GM12878 (cell line): Measurements from ENCODE around the gene STK32B. TPM values are rescaled to one million over a fixed set of nuclear protein-coding genes. Genes with fewer than 3 reads are reported as not detected.

Experiments used
- ATAC-seq: fragments of 200-7000 bp; cut with Tn5 transposase; 3 replicates; pipeline ENCODE4 v1.9.1; 2020; ENCODE audit warnings: mild to moderate bottlenecking, moderate library complexity
- BruUV-seq: library from RNA; stranded (reverse); fragments of 400-500 nt; replicated peaks from 2 replicates; lab custom pipeline; 2021; lab: Mats Ljungman, UMichigan
- CTCF ChIA-PET: fragments of 300-600 bp; sonication (Branson Sonifier 250); formaldehyde crosslinking; extraction: SDS; loops from one replicate; lab custom pipeline; 2021; ENCODE audit warnings: inconsistent platforms; lab: Yijun Ruan, JAX
- POLR2A ChIA-PET: fragments of 350-600 bp; formaldehyde crosslinking; extraction: SDS; loops from one replicate; lab custom pipeline; 2021; ENCODE audit warnings: inconsistent platforms; lab: Charles Lee
- RAD21 ChIA-PET: fragments of 300-600 bp; sonication (Branson Sonifier 250); formaldehyde crosslinking; loops from one replicate; lab custom pipeline; 2023; ENCODE audit warnings: antibody characterized with exemption; ENCODE audit not compliant: unreplicated experiment; lab: Charles Lee
- SMC1A ChIA-PET: fragments of 300-600 bp; sonication (Branson Sonifier 250); formaldehyde crosslinking; loops from one replicate; lab custom pipeline; 2023; ENCODE audit not compliant: unreplicated experiment, uncharacterized antibody; lab: Charles Lee
- DNase-seq: peaks from one replicate; pipeline ENCODE4 v3.0.0-alpha.2; 2011; ENCODE audit warnings: low read depth, low spot score
- FAIRE-seq: peaks from 3 replicates; lab custom pipeline; 2011; peaks lifted over from hg19 to GRCh38; lab: Jason Lieb, UNC
- H2AFZ ChIP-seq: 2 replicates; pipeline ENCODE4 v1.6.0; 2011; ENCODE audit warnings: low read depth, low read length, control low read depth; ENCODE audit not compliant: control insufficient read depth
- H3K27ac ChIP-seq: 2 replicates; pipeline ENCODE4 v1.5.1; 2011; ENCODE audit warnings: control low read depth; ENCODE audit not compliant: control insufficient read depth, insufficient read depth
- H3K27me3 ChIP-seq, 2 experiments: replicated peaks in 1 of 2; 2 replicates each; pipeline versions ENCODE4 v1.6.0 to v1.6.1; 2011; ENCODE audit warnings: low read length in 1 of 2; ENCODE audit not compliant: control insufficient read depth in 2 of 2, insufficient read depth in 2 of 2
- H3K36me3 ChIP-seq, 2 experiments: 2 replicates each; pipeline ENCODE4 v1.5.1; 2011; ENCODE audit warnings: low read length in 1 of 2; ENCODE audit not compliant: control insufficient read depth in 2 of 2, insufficient read depth in 2 of 2
- H3K4me1 ChIP-seq: 2 replicates; pipeline ENCODE4 v1.6.1; 2011; ENCODE audit warnings: mild to moderate bottlenecking, low read length, moderate library complexity, mixed read lengths; ENCODE audit not compliant: control insufficient read depth, insufficient read depth
- H3K4me2 ChIP-seq: 2 replicates; pipeline ENCODE4 v1.6.0; 2011; ENCODE audit warnings: control low read depth; ENCODE audit not compliant: control insufficient read depth, insufficient read depth
- H3K4me3 ChIP-seq: fragments of 200-600 bp; sonication (generic); 2 replicates; pipeline ENCODE4 v1.5.1; 2016
- H3K79me2 ChIP-seq: 2 replicates; pipeline ENCODE4 v1.6.0; 2011; ENCODE audit warnings: low read length; ENCODE audit not compliant: control insufficient read depth, insufficient read depth
- H3K9ac ChIP-seq: 2 replicates; pipeline ENCODE4 v1.8.0; 2011; ENCODE audit warnings: low read length, control low read depth, mixed read lengths; ENCODE audit not compliant: control insufficient read depth, insufficient read depth
- H3K9me3 ChIP-seq: replicated peaks from 3 replicates; pipeline ENCODE4 v1.5.1; 2011; ENCODE audit warnings: mild to moderate bottlenecking, low read length; ENCODE audit not compliant: control insufficient read depth, insufficient read depth
- H4K20me1 ChIP-seq: 2 replicates; pipeline ENCODE4 v1.6.0; 2011; ENCODE audit not compliant: control insufficient read depth, insufficient read depth
- GABPA ChIP-seq: IDR thresholded peaks from 2 replicates; pipeline ENCODE4 v1.6.1; 2014; ENCODE audit warnings: antibody characterized with exemption, low read depth, mild to moderate bottlenecking, inconsistent platforms
- JUND ChIP-seq: IDR thresholded peaks from 2 replicates; pipeline ENCODE4 v1.6.1; 2012; ENCODE audit warnings: low read depth, mild to moderate bottlenecking, low read length, improper control_type of control experiment, moderate library complexity
- KAT2A ChIP-seq: conservative IDR thresholded peaks from 2 replicates; pipeline ENCODE4 v1.6.1; 2011; ENCODE audit warnings: low read depth, low read length; ENCODE audit not compliant: control insufficient read depth
- KDM1A ChIP-seq: fragments of 200-600 bp; sonication (generic); IDR thresholded peaks from 2 replicates; pipeline ENCODE4 v1.6.1; 2016; ENCODE audit warnings: borderline replicate concordance
- MTA2 ChIP-seq: fragments of 450-650 bp; IDR thresholded peaks from 2 replicates; pipeline ENCODE4 v1.6.1; 2016; ENCODE audit warnings: low read depth, mild to moderate bottlenecking, moderate library complexity
- PAX5 ChIP-seq: IDR thresholded peaks from 2 replicates; pipeline ENCODE4 v1.6.1; 2011; ENCODE audit warnings: low read depth, low read length, borderline replicate concordance
- SMAD1 ChIP-seq: fragments of 450-650 bp; IDR thresholded peaks from 2 replicates; pipeline ENCODE4 v1.6.1; 2018; ENCODE audit warnings: mild to moderate bottlenecking, low read depth; ENCODE audit not compliant: partially characterized antibody
- SMAD5 ChIP-seq: IDR thresholded peaks from 2 replicates; pipeline ENCODE4 v1.6.1; 2016; ENCODE audit warnings: antibody characterized with exemption, low read depth
- SUPT20H ChIP-seq: IDR thresholded peaks from 2 replicates; pipeline ENCODE4 v1.6.1; 2011; ENCODE audit warnings: low read depth, mild to moderate bottlenecking, low read length, moderate library complexity, borderline replicate concordance; ENCODE audit not compliant: control insufficient read depth
- YBX1 ChIP-seq: fragments of 450-650 bp; IDR thresholded peaks from 2 replicates; pipeline ENCODE4 v1.6.1; 2016; ENCODE audit warnings: antibody characterized with exemption
- YY1 ChIP-seq: IDR thresholded peaks from 2 replicates; pipeline ENCODE4 v1.6.1; 2011; ENCODE audit warnings: low read depth, mild to moderate bottlenecking, low read length
- ZBED1 ChIP-seq: IDR thresholded peaks from 2 replicates; pipeline ENCODE4 v1.6.1; 2016; ENCODE audit warnings: borderline replicate concordance
- WGBS: methylation state at CpG from one replicate; pipeline ENCODE4 v1.1.6; 2016; ENCODE audit warnings: low lambda C conversion rate; ENCODE audit not compliant: insufficient replicate concordance, insufficient coverage; ENCODE audit errors: missing lambda C conversion rate; 5-methylcytosine and 5-hydroxymethylcytosine counted together
- in situ Hi-C: fragments of 300-500 bp; cut with MboI; formaldehyde crosslinking; loops from 9 replicates; pipeline ENCODE4 v1.14.3; 2018; ENCODE audit warnings: mixed read lengths
- intact Hi-C: fragments of 100-400 bp; cut with micrococcal nuclease; formaldehyde crosslinking; loops from one replicate; pipeline ENCODE4 v1.14.2; 2022; ENCODE audit not compliant: unreplicated experiment
- polyA plus RNA-seq, 11 experiments: library from polyadenylated mRNA; depleted of rRNA in 4 of 11; unstranded in 6 of 11; stranded (reverse) in 5 of 11; fragments of >200 nt; fragmentation: Nextera tagmentation in 4 of 11; fragmentation: Illumina TruSeq in 1 of 11; extraction: Ambion mirVana in 4 of 11; extraction: Trizol in 1 of 11; gene quantifications; 1 replicate in 1 of 11; 2 replicates in 10 of 11; pipeline versions ENCODE4 v1.2.1 to v1.2.3, GENCODE V29; 2011 to 2016; ENCODE audit warnings: inconsistent platforms in 2 of 11, missing spikeins in 2 of 11, low read depth in 1 of 11
- total RNA-seq, 4 experiments: library from RNA; depleted of rRNA in 3 of 4; stranded (reverse); fragments of >200 nt in 3 of 4; fragmentation: Illumina TruSeq in 1 of 4; extraction: Trizol in 1 of 4; gene quantifications; 2 replicates each; pipeline versions ENCODE4 v1.2.1 to v1.2.3, GENCODE V29; 2013 to 2021
- TF ChIP-seq, protein P1 (sequence below): fragments of 150-350 bp; IDR thresholded peaks from 2 replicates; pipeline ENCODE4 v1.6.1; 2014; ENCODE audit warnings: mild to moderate bottlenecking, low read depth, low read length
- TF ChIP-seq, protein P2 (sequence below): fragments of 450-650 bp; IDR thresholded peaks from 2 replicates; pipeline ENCODE4 v1.6.1; 2017; ENCODE audit warnings: mild to moderate bottlenecking
- TF ChIP-seq, protein P3 (sequence below): fragments of 450-650 bp; IDR thresholded peaks from 2 replicates; pipeline ENCODE4 v1.6.1; 2017; ENCODE audit warnings: mild to moderate bottlenecking, low read depth, inconsistent platforms; ENCODE audit not compliant: poor library complexity, severe bottlenecking

Gene STK32B
- total and polyA plus RNA-seq, 10 of the 15 experiments (the other 5 are each of a cell fraction or from before 2014, with no cell fraction given), result 0.04 to 0.12 (median 0.08) TPM; not detected in 7

DNA sequence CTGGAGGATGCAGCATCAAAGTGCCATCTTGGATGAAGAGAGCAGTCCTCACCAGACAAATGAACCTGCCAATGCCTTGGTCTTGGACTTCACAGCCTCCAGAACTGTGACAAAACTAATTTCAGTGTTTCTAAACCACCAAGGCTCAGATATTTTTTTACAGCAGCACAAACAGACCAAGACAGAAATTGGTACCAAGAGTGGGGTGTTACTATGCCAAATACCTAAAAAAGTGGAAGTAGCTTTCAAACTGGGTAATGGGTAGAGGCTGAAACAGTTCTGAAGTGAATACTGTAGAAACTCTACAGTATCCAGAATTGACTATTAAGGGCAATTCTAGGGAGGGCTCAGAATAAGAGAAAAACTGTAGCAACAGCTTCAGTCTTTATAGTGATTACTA lies 170.8 kb downstream of the STK32B start:
- no peak overlapping the region for H2AFZ ChIP-seq
- in situ Hi-C loops (no loop called here), intact Hi-C loops (no loop called here)
- no peaks in the 10 kb centered on the region for H3K9me3 ChIP-seq
- H3K9ac ChIP-seq, result no peak overlapping the region
- no peak overlapping the region for H3K4me3 ChIP-seq
- ChIA-PET CTCF (no interaction called here), POLR2A (no interaction called here), RAD21 (no interaction called here), SMC1A (no interaction called here)
- no peaks in the 10 kb centered on the region for H3K36me3 ChIP-seq
- H3K4me1 ChIP-seq, result no peaks in the 10 kb centered on the region
- H3K27ac ChIP-seq, result no peak overlapping the region
- BruUV-seq, result no TSS peak
- H3K79me2 ChIP-seq, result no peaks in the 10 kb centered on the region
- no peak for DNase-seq
- H3K27me3 ChIP-seq, result no peaks in the 10 kb centered on the region
- no peaks in the 10 kb centered on the region for H4K20me1 ChIP-seq
- no peak for FAIRE-seq
- TF ChIP-seq GABPA (no peak), KDM1A (no peak), KAT2A (no peak), YBX1 (no peak), YY1 (no peak), SUPT20H (no peak), MTA2 (no peak)
- TF ChIP-seq, protein P1, sequence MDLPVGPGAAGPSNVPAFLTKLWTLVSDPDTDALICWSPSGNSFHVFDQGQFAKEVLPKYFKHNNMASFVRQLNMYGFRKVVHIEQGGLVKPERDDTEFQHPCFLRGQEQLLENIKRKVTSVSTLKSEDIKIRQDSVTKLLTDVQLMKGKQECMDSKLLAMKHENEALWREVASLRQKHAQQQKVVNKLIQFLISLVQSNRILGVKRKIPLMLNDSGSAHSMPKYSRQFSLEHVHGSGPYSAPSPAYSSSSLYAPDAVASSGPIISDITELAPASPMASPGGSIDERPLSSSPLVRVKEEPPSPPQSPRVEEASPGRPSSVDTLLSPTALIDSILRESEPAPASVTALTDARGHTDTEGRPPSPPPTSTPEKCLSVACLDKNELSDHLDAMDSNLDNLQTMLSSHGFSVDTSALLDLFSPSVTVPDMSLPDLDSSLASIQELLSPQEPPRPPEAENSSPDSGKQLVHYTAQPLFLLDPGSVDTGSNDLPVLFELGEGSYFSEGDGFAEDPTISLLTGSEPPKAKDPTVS, result no peak
- H3K4me2 ChIP-seq, result no peak overlapping the region
- ATAC-seq, result no peak

DNA sequence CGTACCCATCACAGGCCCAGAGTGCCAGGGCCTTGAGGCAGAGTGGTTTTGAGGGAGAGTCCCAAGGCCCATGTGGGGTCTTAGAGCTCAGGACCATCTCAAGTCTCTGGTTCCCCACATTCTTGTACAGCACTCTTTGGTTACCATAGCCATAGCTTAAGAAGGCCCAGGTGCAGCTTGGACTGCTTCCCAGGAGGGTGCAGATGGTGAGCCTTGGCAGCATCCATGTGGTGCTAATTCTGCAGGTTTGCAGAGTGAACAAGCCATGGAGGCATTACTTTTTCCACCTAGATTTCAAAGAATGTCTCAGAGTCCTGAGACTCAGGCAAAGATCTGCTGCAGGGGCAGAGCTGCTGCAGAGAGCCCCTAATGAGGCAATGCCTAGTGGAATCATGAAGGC lies 171.7 kb downstream of the STK32B start:
- Histone ChIP-seq H3K4me3 (no peak overlapping the region), H2AFZ (no peak overlapping the region), H3K4me1 (no peaks in the 10 kb centered on the region), H3K9ac (no peak overlapping the region), H3K27ac (no peak overlapping the region), H3K4me2 (no peak overlapping the region), H3K36me3 (no peaks in the 10 kb centered on the region), H3K9me3 (no peaks in the 10 kb centered on the region), H3K27me3 (no peaks in the 10 kb centered on the region), H3K79me2 (no peaks in the 10 kb centered on the region), H4K20me1 (no peaks in the 10 kb centered on the region)
- BruUV-seq, result no TSS peak
- in situ Hi-C loops (no loop called here), intact Hi-C loops (no loop called here)
- ATAC-seq (no peak), DNase-seq (no peak), FAIRE-seq (no peak)
- ChIA-PET RAD21 (no interaction called here), POLR2A (no interaction called here), SMC1A (interaction anchor here (0.6 kb wide), 1 partner anchor 961 kb away, joined by 4 read pairs; no protein-coding TSS in a partner anchor), CTCF (no interaction called here)
- WGBS, result 0% methylated on average over 1 of the region's 1 CpG
- no peak for TF ChIP-seq SMAD5
- TF ChIP-seq PAX5, result no peak
- no peak for TF ChIP-seq JUND
- no peak for TF ChIP-seq ZBED1
- TF ChIP-seq SMAD1, result no peak
- TF ChIP-seq, protein P2, sequence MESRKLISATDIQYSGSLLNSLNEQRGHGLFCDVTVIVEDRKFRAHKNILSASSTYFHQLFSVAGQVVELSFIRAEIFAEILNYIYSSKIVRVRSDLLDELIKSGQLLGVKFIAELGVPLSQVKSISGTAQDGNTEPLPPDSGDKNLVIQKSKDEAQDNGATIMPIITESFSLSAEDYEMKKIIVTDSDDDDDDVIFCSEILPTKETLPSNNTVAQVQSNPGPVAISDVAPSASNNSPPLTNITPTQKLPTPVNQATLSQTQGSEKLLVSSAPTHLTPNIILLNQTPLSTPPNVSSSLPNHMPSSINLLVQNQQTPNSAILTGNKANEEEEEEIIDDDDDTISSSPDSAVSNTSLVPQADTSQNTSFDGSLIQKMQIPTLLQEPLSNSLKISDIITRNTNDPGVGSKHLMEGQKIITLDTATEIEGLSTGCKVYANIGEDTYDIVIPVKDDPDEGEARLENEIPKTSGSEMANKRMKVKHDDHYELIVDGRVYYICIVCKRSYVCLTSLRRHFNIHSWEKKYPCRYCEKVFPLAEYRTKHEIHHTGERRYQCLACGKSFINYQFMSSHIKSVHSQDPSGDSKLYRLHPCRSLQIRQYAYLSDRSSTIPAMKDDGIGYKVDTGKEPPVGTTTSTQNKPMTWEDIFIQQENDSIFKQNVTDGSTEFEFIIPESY, result no peak
- TF ChIP-seq, protein P3, sequence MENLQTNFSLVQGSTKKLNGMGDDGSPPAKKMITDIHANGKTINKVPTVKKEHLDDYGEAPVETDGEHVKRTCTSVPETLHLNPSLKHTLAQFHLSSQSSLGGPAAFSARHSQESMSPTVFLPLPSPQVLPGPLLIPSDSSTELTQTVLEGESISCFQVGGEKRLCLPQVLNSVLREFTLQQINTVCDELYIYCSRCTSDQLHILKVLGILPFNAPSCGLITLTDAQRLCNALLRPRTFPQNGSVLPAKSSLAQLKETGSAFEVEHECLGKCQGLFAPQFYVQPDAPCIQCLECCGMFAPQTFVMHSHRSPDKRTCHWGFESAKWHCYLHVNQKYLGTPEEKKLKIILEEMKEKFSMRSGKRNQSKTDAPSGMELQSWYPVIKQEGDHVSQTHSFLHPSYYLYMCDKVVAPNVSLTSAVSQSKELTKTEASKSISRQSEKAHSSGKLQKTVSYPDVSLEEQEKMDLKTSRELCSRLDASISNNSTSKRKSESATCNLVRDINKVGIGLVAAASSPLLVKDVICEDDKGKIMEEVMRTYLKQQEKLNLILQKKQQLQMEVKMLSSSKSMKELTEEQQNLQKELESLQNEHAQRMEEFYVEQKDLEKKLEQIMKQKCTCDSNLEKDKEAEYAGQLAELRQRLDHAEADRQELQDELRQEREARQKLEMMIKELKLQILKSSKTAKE, result no peak
